K562 (cell line): ENCODE measurements around the gene NAT8L. TPM values are rescaled to one million over a fixed set of nuclear protein-coding genes. Genes with fewer than 3 reads are reported as not detected.

Experiments
- ATAC-seq: fragments of 200-7000 bp; cut with Tn5 transposase; 3 replicates; pipeline ENCODE4 v1.9.1; 2020; ENCODE audit warnings: moderate library complexity
- BruUV-seq: library from RNA; stranded (reverse); fragments of 400-500 nt; replicated peaks from 2 replicates; lab custom pipeline; 2021; lab: Mats Ljungman, UMichigan
- CTCF ChIA-PET: fragments of 300-600 bp; formaldehyde crosslinking; extraction: SDS; loops from one replicate; lab custom pipeline; 2021; ENCODE audit warnings: low intra/inter-chr PET ratio; lab: Yijun Ruan, JAX
- POLR2A ChIA-PET: fragments of 300-600, 350-650 bp; sonication (Branson Sonifier 250); formaldehyde crosslinking; extraction: SDS; loops from one replicate; lab custom pipeline; 2021; ENCODE audit warnings: antibody characterized with exemption, inconsistent platforms; lab: Yijun Ruan, JAX
- DNase-seq, 4 experiments: peaks; one replicate each; pipeline versions ENCODE4 v3.0.0 to v3.0.0-alpha.2; 2011 to 2018; ENCODE audit warnings: low spot score in 3 of 4, mixed read lengths in 3 of 4; ENCODE audit errors: extremely low read depth in 1 of 4
- FAIRE-seq: peaks from 2 replicates; lab custom pipeline; 2011; peaks lifted over from hg19 to GRCh38; lab: Jason Lieb, UNC
- H2AFZ ChIP-seq: 2 replicates; pipeline ENCODE4 v1.6.0; 2011; ENCODE audit warnings: low read depth, low read length, control low read depth, inconsistent platforms
- H3K27ac ChIP-seq: fragments of 200-600 bp; 3 replicates; pipeline ENCODE4 v1.8.0; 2011; ENCODE audit warnings: low read depth, mild to moderate bottlenecking, control low read depth, inconsistent platforms, low read length, moderate library complexity, mixed read lengths; ENCODE audit errors: extremely low read depth
- H3K27me3 ChIP-seq, 2 experiments: fragments of 300-600 bp in 1 of 2; 2 replicates in 1 of 2; 3 replicates in 1 of 2; pipeline versions ENCODE4 v1.6.0 to v1.8.0; 2011; ENCODE audit warnings: inconsistent platforms in 2 of 2, low read length in 2 of 2, mild to moderate bottlenecking in 1 of 2, mixed read lengths in 1 of 2, moderate library complexity in 1 of 2; ENCODE audit not compliant: control insufficient read depth in 2 of 2, insufficient read depth in 2 of 2
- H3K36me3 ChIP-seq: fragments of 300-600 bp; 3 replicates; pipeline ENCODE4 v1.8.0; 2011; ENCODE audit warnings: mild to moderate bottlenecking, low read length, inconsistent platforms; ENCODE audit not compliant: control insufficient read depth, insufficient read depth
- H3K4me1 ChIP-seq, 2 experiments: fragments of 200-600 bp in 1 of 2; replicated peaks in 1 of 2; 2 replicates in 1 of 2; 3 replicates in 1 of 2; pipeline versions ENCODE4 v1.5.1 to v1.8.0; 2011; ENCODE audit warnings: inconsistent platforms in 2 of 2, low read length in 2 of 2, mild to moderate bottlenecking in 1 of 2, mixed read lengths in 1 of 2, moderate library complexity in 1 of 2; ENCODE audit not compliant: control insufficient read depth in 2 of 2, insufficient read depth in 2 of 2
- H3K4me2 ChIP-seq: 2 replicates; pipeline ENCODE4 v1.6.1; 2011; ENCODE audit warnings: low read length, control low read depth, inconsistent platforms, mixed read lengths; ENCODE audit not compliant: insufficient read depth
- H3K4me3 ChIP-seq: fragments of 200-600 bp; sonication (generic), shearing (Covaris generic); 2 replicates; pipeline ENCODE4 v1.5.1; 2016; ENCODE audit warnings: control low read depth, inconsistent platforms
- H3K79me2 ChIP-seq: fragments of 200-600 bp; 3 replicates; pipeline ENCODE4 v1.8.0; 2011; ENCODE audit warnings: low read length, inconsistent platforms; ENCODE audit not compliant: control insufficient read depth, insufficient read depth
- H3K9ac ChIP-seq, 2 experiments: 2 replicates each; pipeline versions ENCODE4 v1.6.0 to v1.6.1; 2011; ENCODE audit warnings: low read depth in 2 of 2, low read length in 2 of 2, control low read depth in 1 of 2, inconsistent platforms in 1 of 2, mild to moderate bottlenecking in 1 of 2, mixed read lengths in 1 of 2; ENCODE audit not compliant: insufficient read depth in 1 of 2
- H3K9me1 ChIP-seq: one replicate; pipeline ENCODE4 v1.6.0; 2011; ENCODE audit warnings: inconsistent platforms, mild to moderate bottlenecking, low read length, moderate library complexity; ENCODE audit not compliant: control insufficient read depth, insufficient read depth
- H3K9me3 ChIP-seq: replicated peaks from 2 replicates; pipeline ENCODE4 v1.5.1; 2011; ENCODE audit warnings: low read depth, low read length, inconsistent platforms; ENCODE audit not compliant: control insufficient read depth, insufficient read depth
- H4K20me1 ChIP-seq: replicated peaks from 2 replicates; pipeline ENCODE4 v1.6.1; 2011; ENCODE audit warnings: low read length, inconsistent platforms, mixed read lengths; ENCODE audit not compliant: control insufficient read depth, insufficient read depth
- ESRRA ChIP-seq: fragments of 450-650 bp; IDR thresholded peaks from 2 replicates; pipeline ENCODE4 v1.6.1; 2014; ENCODE audit warnings: low read depth, mild to moderate bottlenecking, moderate library complexity, borderline replicate concordance
- NFATC3 ChIP-seq: fragments of 450-650 bp; IDR thresholded peaks from 2 replicates; pipeline ENCODE4 v1.6.1; 2017; ENCODE audit warnings: mild to moderate bottlenecking
- PHF20 ChIP-seq: fragments of 450-650 bp; IDR thresholded peaks from 2 replicates; pipeline ENCODE4 v1.6.1; 2018; ENCODE audit not compliant: partially characterized antibody
- TEAD1 ChIP-seq, 2 experiments: fragments of 450-650 bp in 1 of 2; sonication (generic) in 1 of 2; formaldehyde crosslinking; IDR thresholded peaks; 2 replicates each; pipeline versions ENCODE4 v1.4.0 to v1.8.0; 2020 to 2022; ENCODE audit warnings: mild to moderate bottlenecking in 2 of 2, missing genetic modification reagents in 1 of 2
- UBTF ChIP-seq, 2 experiments: IDR thresholded peaks; 2 replicates each; pipeline ENCODE4 v1.6.1; 2012; ENCODE audit warnings: improper control_type of control experiment in 2 of 2, low read depth in 2 of 2, low read length in 2 of 2, borderline replicate concordance in 1 of 2
- ZC3H8 ChIP-seq: fragments of 450-650 bp; IDR thresholded peaks from 2 replicates; pipeline ENCODE4 v1.6.1; 2017
- ZNF3 ChIP-seq: fragments of 250-450 bp; sonication (Bioruptor Pico); IDR thresholded peaks from 2 replicates; pipeline ENCODE4 v1.5.0; 2021; ENCODE audit warnings: mild to moderate bottlenecking, moderate library complexity
- WGBS: fragments of 100-300 bp; shearing (Covaris generic); methylation state at CpG from one replicate; pipeline ENCODE4 v1.1.6; 2016; ENCODE audit warnings: low coverage, mixed read lengths; ENCODE audit not compliant: insufficient coverage; ENCODE audit errors: missing lambda C conversion rate; 5-methylcytosine and 5-hydroxymethylcytosine counted together
- in situ Hi-C: fragments of 300-500 bp; cut with MboI; formaldehyde crosslinking; loops from 4 replicates; pipeline ENCODE4 v1.15.0; 2018; ENCODE audit warnings: inconsistent platforms, mixed read lengths
- intact Hi-C: fragments of 100-400 bp; cut with micrococcal nuclease; formaldehyde crosslinking; loops from 2 replicates; pipeline ENCODE4 v1.14.2; 2022
- polyA plus RNA-seq, 8 experiments: library from polyadenylated mRNA; depleted of rRNA in 4 of 8; stranded (reverse) in 5 of 8; unstranded in 3 of 8; fragments of >200 nt; fragmentation: Nextera tagmentation in 2 of 8; fragmentation: Illumina TruSeq in 1 of 8; extraction: Ambion mirVana in 2 of 8; extraction: Trizol in 1 of 8; gene quantifications; 2 replicates each; pipeline versions ENCODE4 v1.2.1 to v1.2.3, GENCODE V29; 2011 to 2014; ENCODE audit warnings: inconsistent platforms in 1 of 8, missing spikeins in 1 of 8
- total RNA-seq, 7 experiments: library from RNA; depleted of rRNA in 6 of 7; stranded (reverse); fragments of >200 nt in 6 of 7; fragmentation: Illumina TruSeq in 2 of 7; extraction: Trizol in 2 of 7; gene quantifications; 2 replicates each; pipeline versions ENCODE4 v1.2.1 to v1.2.3, GENCODE V29; 2011 to 2021; ENCODE audit warnings: low replicate concordance in 1 of 7

NAT8L gene
- total and polyA plus RNA-seq, 9 of the 15 experiments (the other 6 are each of a cell fraction or from before 2014, with no cell fraction given), result 0.06 to 11.0 (median 1.5) TPM

GRCh38 chr4:2071912-2072867 is 13.1 kb downstream of the NAT8L start:
- BruUV-seq, result no TSS peak
- TF ChIP-seq ESRRA (no peak), ZNF3 (CRISPR knock-in tag) (no peak), TEAD1 (CRISPR knock-in tag; IDR thresholded peaks at IDR 0.05) (no peak), NFATC3 (no peak), UBTF (IDR thresholded peaks at IDR 0.05; ENCODE audit: borderline replicate concordance in 1 of 2, low read depth in 2 of 2, low read length in 2 of 2) (no peak), PHF20 (no peak), ZC3H8 (no peak)
- Histone ChIP-seq H4K20me1 (no peaks in the 10 kb centered on the region), H3K9me3 (no peaks in the 10 kb centered on the region), H3K4me3 (no peak overlapping the region), H2AFZ (peak overlapping the region; percentile 70; the same call in 1 of the 2 replicates), H3K36me3 (no peaks in the 10 kb centered on the region), H3K27ac (no peak overlapping the region), H3K4me2 (peak overlapping the region; percentile 29; the same call in 1 of the 2 replicates), H3K9me1 (no peaks in the 10 kb centered on the region), H3K79me2 (no peaks in the 10 kb centered on the region), H3K4me1 (peaks cover 3 to 75% of the 10 kb centered on the region in 2 experiments; a peak in 3 of 5 replicates), H3K9ac (no peak overlapping the region; a peak in 1 of 4 replicates), H3K27me3 (peaks cover 0 to 5% of the 10 kb centered on the region in 2 experiments; a peak in 3 of 5 replicates)
- CTCF ChIA-PET, result no interaction called here
- DNase-seq (no peak), FAIRE-seq (no peak), ATAC-seq (peak; percentile 57)
- intact Hi-C loops, result no loop called here
- WGBS, result 31% methylated on average over 25 of the region's 28 CpGs
- in situ Hi-C loops, result no loop called here
- POLR2A ChIA-PET, result interaction anchor here (0.7 to 1.2 kb wide), 3 partner anchors 12 to 93 kb away, joined by 3 read pairs; partner anchors contain the start of gene NAT8L
